Upper lobe of left lung (tissue), 6 donors: ENCODE results near the gene NBPF3. TPM values are rescaled to one million over a fixed set of nuclear protein-coding genes. Genes with fewer than 3 reads are reported as not detected.
A peak's percentile ranks its signal among the peaks of the same experiment; 100 is the strongest.
"Not testable (repeated sequence)": the region's sequence is repeated elsewhere in the genome, so short reads cannot be mapped to it uniquely, and the experiment has no call there.

Source experiments
- ATAC-seq, 2 donors: fragments of 200-7000 bp; cut with Tn5 transposase; one replicate each; pipeline ENCODE4 v1.9.1; 2022; ENCODE audit warnings: mild to moderate bottlenecking in 2 of 2, moderate library complexity in 2 of 2; ENCODE audit not compliant: low FRiP score in 2 of 2
- DNase-seq, 2 donors: peaks; one replicate each; pipeline ENCODE4 v3.0.0-alpha.2; 2019 to 2020
- H3K27ac ChIP-seq, 4 donors: fragments of 200-600 bp; sonication (generic); one replicate each; pipeline ENCODE4 v1.5.1; 2016 to 2019
- H3K27me3 ChIP-seq, 4 donors: fragments of 200-600 bp; sonication (generic); one replicate each; pipeline ENCODE4 v1.5.1; 2017 to 2019
- H3K36me3 ChIP-seq, 4 donors: fragments of 200-600 bp; sonication (generic); one replicate each; pipeline ENCODE4 v1.5.1; 2016 to 2019
- H3K4me1 ChIP-seq, 4 donors: fragments of 200-600 bp; sonication (generic); one replicate each; pipeline ENCODE4 v1.5.1; 2018 to 2019
- H3K4me3 ChIP-seq, 4 donors: fragments of 200-600 bp; sonication (generic); one replicate each; pipeline ENCODE4 v1.5.1; 2017 to 2019; ENCODE audit warnings: mild to moderate bottlenecking in 2 of 4, moderate library complexity in 1 of 4
- H3K9me3 ChIP-seq, 4 donors: fragments of 200-600 bp; sonication (generic); one replicate each; pipeline ENCODE4 v1.5.1; 2018 to 2019
- CTCF ChIP-seq, 6 experiments: fragments of 450-650 bp in 4 of 6; fragments of 200-600 bp in 2 of 6; sonication (generic) in 2 of 6; IDR thresholded peaks; one replicate each; pipeline ENCODE4 v1.5.1; 2016 to 2019; ENCODE audit warnings: antibody characterized with exemption in 6 of 6
- EP300 ChIP-seq, 4 donors: sonication (generic); formaldehyde crosslinking; IDR thresholded peaks; one replicate each; pipeline ENCODE4 v1.5.1; 2017; ENCODE audit warnings: antibody characterized with exemption in 4 of 4, control low read depth in 2 of 4
- POLR2A ChIP-seq, 4 donors: fragments of 450-650 bp; IDR thresholded peaks; one replicate each; pipeline ENCODE4 v1.5.1; 2016 to 2017; ENCODE audit warnings: antibody characterized with exemption in 4 of 4, mild to moderate bottlenecking in 2 of 4
- POLR2AphosphoS5 ChIP-seq, 2 donors: sonication (generic); formaldehyde crosslinking; IDR thresholded peaks; one replicate each; pipeline ENCODE4 v1.5.1; 2017; ENCODE audit warnings: antibody characterized with exemption in 2 of 2
- WGBS, 2 donors: methylation state at CpG; one replicate each; pipeline ENCODE4 v1.1.5; 2017 to 2018; 5-methylcytosine and 5-hydroxymethylcytosine counted together
- total RNA-seq, 6 donors: library from RNA; depleted of rRNA in 4 of 6; stranded (reverse); fragments of >200 nt in 4 of 6; gene quantifications; one replicate each; pipeline versions ENCODE4 v1.1.0 to v1.2.1, GENCODE V29; 2016 to 2021
- donor health status: DM: no; HTN: no; CAD: no; lungs with moderate emphysema.
- donor health status: DM: no; HTN: yes; CAD: no; lungs with severe emphysema.

NBPF3 gene
- total RNA-seq, 6 donors from 2014 or later, result 5.9 to 17.3 (median 8.5) TPM

DNA sequence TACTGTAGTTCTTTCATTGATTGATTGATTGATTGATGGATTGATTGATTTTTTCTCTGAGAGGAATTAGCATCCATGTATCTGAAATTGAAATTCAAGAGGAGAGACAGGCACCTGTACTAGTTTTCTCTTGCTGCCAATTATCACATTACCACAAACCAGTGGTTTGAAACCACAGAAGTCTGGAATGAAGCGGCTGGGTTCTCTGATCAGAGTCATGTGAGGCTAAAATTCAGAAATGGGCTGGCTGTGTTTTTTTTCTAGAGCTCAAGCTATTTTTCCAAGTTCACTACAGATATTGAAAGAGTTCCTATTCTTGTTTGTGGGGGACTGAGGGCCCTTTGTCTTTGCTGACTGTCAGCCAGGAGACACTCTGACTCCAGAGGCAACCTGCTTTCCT lies 10.0 kb downstream of the NBPF3 start:
- Histone ChIP-seq H3K27me3 (no peaks in the 10 kb centered on the region), H3K4me3 (no peak overlapping the region), H3K36me3 (peaks cover 0 to 9% (median 2%) of the 10 kb centered on the region in 4 donors), H3K4me1 (no peaks in the 10 kb centered on the region), H3K27ac (no peak overlapping the region), H3K9me3 (no peaks in the 10 kb centered on the region)
- DNase-seq (no peak), ATAC-seq (no peak)
- TF ChIP-seq POLR2A (IDR thresholded peaks at IDR 0.05), result no peak
- TF ChIP-seq EP300 (IDR thresholded peaks at IDR 0.05), result no peak
- 82 to 83% methylated on average over 1 of the region's 1 CpG for WGBS, 2 donors

GRCh38 chr1:21451212-21451611 lies 11.3 kb downstream of the NBPF3 start:
- 43 to 72% methylated on average over 1 of the region's 1 CpG for WGBS, 2 donors
- Histone ChIP-seq H3K4me1 (no peaks in the 10 kb centered on the region), H3K27me3 (no peaks in the 10 kb centered on the region), H3K4me3 (no peak overlapping the region), H3K27ac (no peak overlapping the region), H3K36me3 (no peaks in the 10 kb centered on the region), H3K9me3 (no peaks in the 10 kb centered on the region)
- no peak for TF ChIP-seq CTCF (IDR thresholded peaks at IDR 0.05)
- no peak for TF ChIP-seq POLR2AphosphoS5 (IDR thresholded peaks at IDR 0.05)
- TF ChIP-seq EP300 (IDR thresholded peaks at IDR 0.05), result no peak
- no peak for TF ChIP-seq POLR2A (IDR thresholded peaks at IDR 0.05)
- DNase-seq (no peak), ATAC-seq (no peak)

GRCh38 chr1:21451981-21452411 lies 12.1 kb downstream of the NBPF3 start:
- DNase-seq, result no peak
- Histone ChIP-seq H3K4me3 (no peak overlapping the region), H3K27me3 (no peaks in the 10 kb centered on the region), H3K36me3 (no peaks in the 10 kb centered on the region), H3K27ac (no peak overlapping the region), H3K4me1 (no peaks in the 10 kb centered on the region), H3K9me3 (no peaks in the 10 kb centered on the region)
- TF ChIP-seq CTCF (IDR thresholded peaks at IDR 0.05), result no peak
- no peak for TF ChIP-seq POLR2A (IDR thresholded peaks at IDR 0.05)
- no peak for TF ChIP-seq POLR2AphosphoS5 (IDR thresholded peaks at IDR 0.05)
- no peak for TF ChIP-seq EP300 (IDR thresholded peaks at IDR 0.05)
- ATAC-seq, result no peak
- 74% methylated on average over 2 of the region's 2 CpGs for WGBS, 2 donors

GRCh38 chr1:21453964-21454614 lies 14.2 kb downstream of the NBPF3 start:
- not testable (repeated sequence) for DNase-seq, H3K27ac ChIP-seq, H3K36me3 ChIP-seq, H3K27me3 ChIP-seq, H3K4me1 ChIP-seq, H3K4me3 ChIP-seq, H3K9me3 ChIP-seq
- ATAC-seq, result peak in 1 of 2 donors; percentile 46
- 60 to 64% methylated on average over 5 of the region's 5 CpGs for WGBS, 2 donors

GRCh38 chr1:21454904-21455303 lies 15.0 kb downstream of the NBPF3 start:
- H3K4me3 ChIP-seq, ATAC-seq, H3K9me3 ChIP-seq, H3K27me3 ChIP-seq, H3K4me1 ChIP-seq, H3K27ac ChIP-seq, H3K36me3 ChIP-seq, DNase-seq: not testable (repeated sequence)
- WGBS, 2 donors, result 78 to 83% methylated on average over 4 to 5 of the region's 5 CpGs

DNA sequence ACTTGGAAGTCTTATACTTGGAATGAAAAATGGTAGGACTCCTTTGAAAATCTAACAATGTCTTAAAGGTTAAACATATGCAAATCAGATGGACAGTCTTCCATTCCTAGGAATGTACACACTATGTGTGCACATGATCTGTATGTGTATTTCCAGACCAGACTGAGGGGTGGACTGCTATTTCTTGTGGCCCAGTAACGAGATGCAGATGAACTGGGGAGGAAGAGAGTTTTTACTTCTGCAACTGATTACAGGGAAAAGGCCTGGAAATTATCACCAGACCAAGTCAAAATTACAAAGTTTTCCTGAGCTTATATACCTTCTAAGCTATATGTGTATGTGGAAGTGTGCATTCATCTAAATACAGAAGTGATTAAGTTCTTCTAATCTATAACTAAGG lies 17.7 kb downstream of the NBPF3 start:
- no peak overlapping the region for H3K4me3 ChIP-seq
- H3K4me1 ChIP-seq, result no peaks in the 10 kb centered on the region
- ATAC-seq (no peak), DNase-seq (no peak)
- no peak overlapping the region for H3K27ac ChIP-seq
- H3K36me3 ChIP-seq, result no peaks in the 10 kb centered on the region
- TF ChIP-seq POLR2AphosphoS5 (IDR thresholded peaks at IDR 0.05) (no peak), EP300 (IDR thresholded peaks at IDR 0.05) (no peak)
- no peaks in the 10 kb centered on the region for H3K9me3 ChIP-seq
- no peaks in the 10 kb centered on the region for H3K27me3 ChIP-seq
- 82 to 83% methylated on average over 1 of the region's 1 CpG for WGBS, 2 donors

GRCh38 chr1:21465127-21465526 lies 25.2 kb downstream of the NBPF3 start:
- not testable (repeated sequence) for H3K27me3 ChIP-seq, DNase-seq, H3K36me3 ChIP-seq, ATAC-seq, H3K27ac ChIP-seq, H3K4me1 ChIP-seq, H3K9me3 ChIP-seq, H3K4me3 ChIP-seq

DNA sequence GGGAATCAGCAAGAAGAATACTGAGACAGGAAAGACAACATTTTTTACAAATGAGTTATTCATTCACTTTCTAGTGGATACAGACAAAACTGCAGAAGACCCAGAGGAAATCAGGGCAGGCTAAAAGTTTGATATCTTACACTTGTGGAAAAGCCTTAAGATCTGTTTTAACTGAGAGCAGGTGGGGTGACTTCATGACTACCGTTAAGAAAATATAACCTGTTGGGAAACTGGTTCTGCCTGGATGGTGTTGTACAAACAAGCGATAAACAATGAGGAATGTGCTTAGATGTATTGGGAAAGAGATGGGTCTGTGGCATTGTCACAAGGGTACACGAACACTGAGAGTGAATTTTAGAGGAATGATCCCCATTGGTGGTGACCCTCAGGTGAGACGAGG lies 28.0 kb downstream of the NBPF3 start:
- not testable (repeated sequence) for ATAC-seq, DNase-seq, H3K27me3 ChIP-seq, H3K4me1 ChIP-seq, H3K36me3 ChIP-seq, H3K4me3 ChIP-seq, H3K9me3 ChIP-seq, H3K27ac ChIP-seq
- 81 to 92% methylated on average over 4 of the region's 4 CpGs for WGBS, 2 donors
